Thoracic aorta (tissue), 2 donors: Measurements from ENCODE around the gene TRAF5. TPM values are rescaled to one million over a fixed set of nuclear protein-coding genes. Genes with fewer than 3 reads are reported as not detected.

Experiments
- ATAC-seq: fragments of 150-250 bp; one replicate; pipeline ENCODE4 v1.8.0; 2017; ENCODE audit warnings: low read depth; ENCODE audit not compliant: insufficient number of reproducible peaks, low FRiP score
- DNase-seq: peaks from one replicate; pipeline ENCODE4 v3.0.0-alpha.2; 2020; ENCODE audit warnings: low spot score
- H3K27ac ChIP-seq, 2 donors: fragments of 200-600 bp; sonication (generic); 1 replicate in 1 of 2; 2 replicates in 1 of 2; pipeline ENCODE4 v1.5.1; 2016; ENCODE audit warnings: mild to moderate bottlenecking in 2 of 2, moderate library complexity in 2 of 2
- H3K27me3 ChIP-seq: fragments of 200-600 bp; sonication (generic); replicated peaks from 2 replicates; pipeline ENCODE4 v1.6.0; 2016; ENCODE audit warnings: mild to moderate bottlenecking; ENCODE audit not compliant: insufficient read depth
- H3K36me3 ChIP-seq: fragments of 200-600 bp; sonication (generic); one replicate; pipeline ENCODE4 v1.5.1; 2016
- H3K4me1 ChIP-seq, 2 donors: fragments of 200-600 bp; sonication (generic); 1 replicate in 1 of 2; 2 replicates in 1 of 2; pipeline versions ENCODE4 v1.5.1 to v1.6.0; 2016; ENCODE audit warnings: low read depth in 2 of 2, mild to moderate bottlenecking in 1 of 2; ENCODE audit not compliant: control insufficient read depth in 1 of 2
- H3K4me3 ChIP-seq: fragments of 200-600 bp; sonication (generic); 2 replicates; pipeline ENCODE4 v1.5.1; 2016; ENCODE audit warnings: mild to moderate bottlenecking
- H3K9me3 ChIP-seq: fragments of 200-600 bp; sonication (generic); 2 replicates; pipeline ENCODE4 v1.5.1; 2016
- total RNA-seq, 2 donors: library from RNA; depleted of rRNA; stranded (reverse); fragments of >200 nt; gene quantifications; one replicate each; pipeline versions ENCODE4 v1.1.0 to v1.2.3, GENCODE V29; 2016
- TF ChIP-seq, protein P1 (sequence below): fragments of 200-600 bp; sonication (generic); IDR thresholded peaks from one replicate; pipeline ENCODE4 v1.5.1; 2019; ENCODE audit warnings: antibody characterized with exemption

Gene TRAF5
- total RNA-seq, 2 donors from 2014 or later: 55.8 to 62.7 TPM

DNA sequence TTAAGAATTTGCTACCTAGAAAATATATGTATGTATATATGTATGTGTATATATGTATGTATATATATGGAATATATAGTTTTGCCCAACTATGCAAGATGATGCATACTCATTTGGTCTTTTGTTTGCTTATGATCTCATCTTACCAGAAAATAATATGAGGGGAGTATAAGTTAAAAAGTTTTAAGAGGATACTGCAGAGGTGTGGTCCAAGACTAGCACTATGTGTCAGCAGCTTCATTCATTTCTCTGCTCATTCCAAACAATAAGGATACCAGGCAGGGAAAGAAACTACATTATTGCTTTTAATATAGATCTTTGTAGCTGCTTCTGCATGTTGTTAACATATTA, 44.6 kb upstream of the TRAF5 start:
- no peak for ATAC-seq
- Histone ChIP-seq H3K27ac (no peak overlapping the region), H3K36me3 (peaks cover 16% of the 10 kb centered on the region), H3K4me3 (no peak overlapping the region), H3K27me3 (no peaks in the 10 kb centered on the region), H3K9me3 (no peaks in the 10 kb centered on the region), H3K4me1 (no peaks in the 10 kb centered on the region)
- TF ChIP-seq, protein P1, sequence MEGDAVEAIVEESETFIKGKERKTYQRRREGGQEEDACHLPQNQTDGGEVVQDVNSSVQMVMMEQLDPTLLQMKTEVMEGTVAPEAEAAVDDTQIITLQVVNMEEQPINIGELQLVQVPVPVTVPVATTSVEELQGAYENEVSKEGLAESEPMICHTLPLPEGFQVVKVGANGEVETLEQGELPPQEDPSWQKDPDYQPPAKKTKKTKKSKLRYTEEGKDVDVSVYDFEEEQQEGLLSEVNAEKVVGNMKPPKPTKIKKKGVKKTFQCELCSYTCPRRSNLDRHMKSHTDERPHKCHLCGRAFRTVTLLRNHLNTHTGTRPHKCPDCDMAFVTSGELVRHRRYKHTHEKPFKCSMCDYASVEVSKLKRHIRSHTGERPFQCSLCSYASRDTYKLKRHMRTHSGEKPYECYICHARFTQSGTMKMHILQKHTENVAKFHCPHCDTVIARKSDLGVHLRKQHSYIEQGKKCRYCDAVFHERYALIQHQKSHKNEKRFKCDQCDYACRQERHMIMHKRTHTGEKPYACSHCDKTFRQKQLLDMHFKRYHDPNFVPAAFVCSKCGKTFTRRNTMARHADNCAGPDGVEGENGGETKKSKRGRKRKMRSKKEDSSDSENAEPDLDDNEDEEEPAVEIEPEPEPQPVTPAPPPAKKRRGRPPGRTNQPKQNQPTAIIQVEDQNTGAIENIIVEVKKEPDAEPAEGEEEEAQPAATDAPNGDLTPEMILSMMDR: no peak
- DNase-seq: no peak

DNA sequence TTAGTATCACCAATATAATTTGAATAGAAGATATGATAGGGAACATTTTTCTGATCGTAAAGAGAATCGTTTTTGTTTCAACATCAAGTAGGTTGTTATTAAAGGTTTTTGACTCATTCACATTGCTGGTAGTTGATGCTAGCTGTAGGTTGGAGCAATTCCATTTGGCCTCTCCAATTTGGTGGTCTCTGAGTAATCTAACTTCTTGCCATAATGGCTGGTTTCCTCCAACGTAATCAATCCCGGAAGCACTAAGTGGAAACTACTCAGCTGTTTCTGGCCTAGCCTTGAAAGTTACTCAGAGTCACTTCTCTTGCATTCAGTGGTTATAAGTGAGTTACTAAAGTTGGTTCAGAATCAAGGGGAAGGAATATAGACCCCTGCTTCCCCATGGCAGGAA, 41.4 kb upstream of the TRAF5 start:
- no peak for DNase-seq
- no peak overlapping the region for H3K27ac ChIP-seq
- no peaks in the 10 kb centered on the region for H3K27me3 ChIP-seq
- no peak overlapping the region for H3K4me3 ChIP-seq
- peaks cover 19% of the 10 kb centered on the region for H3K36me3 ChIP-seq
- no peaks in the 10 kb centered on the region for H3K9me3 ChIP-seq
- TF ChIP-seq, protein P1: no peak
- ATAC-seq: no peak
- H3K4me1 ChIP-seq: no peaks in the 10 kb centered on the region

DNA sequence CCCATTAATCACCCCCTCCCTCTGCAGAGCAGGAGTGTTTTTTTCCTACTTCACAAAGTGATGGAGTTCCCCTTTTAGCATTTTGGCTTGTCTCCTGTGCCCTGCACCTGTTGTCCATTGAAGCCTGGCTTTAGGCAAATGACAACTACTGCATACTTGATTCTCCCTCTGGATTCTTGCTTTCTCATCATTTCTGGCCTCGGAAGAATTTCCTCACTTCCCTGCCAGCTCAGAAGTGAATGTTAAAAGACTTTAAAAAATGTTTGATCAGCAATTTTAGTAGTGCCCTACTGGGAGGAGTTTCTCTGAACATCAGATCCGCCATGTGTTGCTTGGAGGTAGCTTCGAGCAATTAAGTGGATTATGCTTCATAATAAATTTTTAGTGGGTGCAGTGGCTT, 39.4 kb upstream of the TRAF5 start:
- H3K27ac ChIP-seq: no peak overlapping the region
- H3K36me3 ChIP-seq: peaks cover 32% of the 10 kb centered on the region
- no peaks in the 10 kb centered on the region for H3K27me3 ChIP-seq
- no peak for DNase-seq
- H3K4me1 ChIP-seq: no peaks in the 10 kb centered on the region
- no peak overlapping the region for H3K4me3 ChIP-seq
- ATAC-seq: no peak
- no peaks in the 10 kb centered on the region for H3K9me3 ChIP-seq
- TF ChIP-seq, protein P1: no peak

DNA sequence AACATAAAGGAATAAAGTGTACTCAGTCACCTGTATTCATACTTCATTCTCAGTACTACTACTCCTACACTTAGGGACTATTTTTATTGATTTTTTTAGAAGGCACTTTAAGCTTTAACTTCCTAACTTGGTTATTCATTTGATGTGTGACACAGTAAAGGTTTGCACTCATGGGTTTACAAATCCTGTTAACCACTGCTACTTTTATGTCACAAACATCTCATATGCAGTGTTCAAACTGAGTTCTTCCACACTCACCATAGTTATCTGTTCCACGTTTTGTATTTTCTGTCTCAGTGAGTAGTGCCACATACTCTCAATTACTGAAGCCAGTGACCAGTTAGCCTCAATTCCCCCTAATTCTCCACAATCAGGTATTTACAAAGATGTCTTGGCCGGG, 34.2 kb upstream of the TRAF5 start:
- Histone ChIP-seq H3K27ac (no peak overlapping the region), H3K36me3 (peaks cover 45% of the 10 kb centered on the region), H3K27me3 (no peaks in the 10 kb centered on the region), H3K9me3 (no peaks in the 10 kb centered on the region), H3K4me3 (no peak overlapping the region), H3K4me1 (no peaks in the 10 kb centered on the region)
- DNase-seq (no peak), ATAC-seq (no peak)
- TF ChIP-seq, protein P1: no peak

DNA sequence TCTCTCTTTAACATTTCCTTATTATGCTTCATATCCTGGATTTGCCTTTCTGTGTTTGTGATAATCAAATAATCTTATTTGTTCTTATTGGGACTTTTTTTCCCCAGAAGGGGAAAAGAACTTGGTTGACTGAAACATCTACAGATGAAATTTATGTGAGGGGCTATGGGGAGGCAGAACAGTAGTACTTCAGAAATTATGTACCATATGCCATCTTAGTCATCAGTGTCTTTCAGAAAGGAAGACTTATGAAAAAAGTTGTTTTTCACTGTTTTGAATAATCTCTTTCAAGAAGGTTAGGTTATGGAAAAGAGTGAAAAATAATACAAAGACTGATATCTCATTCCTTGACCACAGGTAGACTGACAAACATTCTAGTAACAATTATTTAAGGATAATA, 30.2 kb upstream of the TRAF5 start:
- no peaks in the 10 kb centered on the region for H3K9me3 ChIP-seq
- peaks cover 20% of the 10 kb centered on the region for H3K36me3 ChIP-seq
- TF ChIP-seq, protein P1: no peak
- H3K4me1 ChIP-seq: no peaks in the 10 kb centered on the region
- no peak overlapping the region for H3K27ac ChIP-seq
- DNase-seq (no peak), ATAC-seq (no peak)
- no peak overlapping the region for H3K4me3 ChIP-seq
- H3K27me3 ChIP-seq: no peaks in the 10 kb centered on the region
